CD4-positive, alpha-beta T cell treated with Interleukin-6 for 4 hours (primary cell): ENCODE data around the gene ZNF416.

Experiments used
- DNase-seq: peaks from one replicate; pipeline ENCODE4 v3.0.0-alpha.2; 2020; ENCODE audit warnings: mixed read lengths

ZNF416 gene

GRCh38 chr19:57558525-57558924 lies 20.2 kb downstream of the ZNF416 start:
- DNase-seq = no peak

GRCh38 chr19:57557659-57558058 lies 21.1 kb downstream of the ZNF416 start:
- DNase-seq = no peak

- no peak for DNase-seq
Measured at GRCh38 chr19:57552432-57552831, 26.3 kb downstream of the ZNF416 start.

- no peak for DNase-seq
Measured at GRCh38 chr19:57546513-57546912, 32.2 kb downstream of the ZNF416 start.

DNA sequence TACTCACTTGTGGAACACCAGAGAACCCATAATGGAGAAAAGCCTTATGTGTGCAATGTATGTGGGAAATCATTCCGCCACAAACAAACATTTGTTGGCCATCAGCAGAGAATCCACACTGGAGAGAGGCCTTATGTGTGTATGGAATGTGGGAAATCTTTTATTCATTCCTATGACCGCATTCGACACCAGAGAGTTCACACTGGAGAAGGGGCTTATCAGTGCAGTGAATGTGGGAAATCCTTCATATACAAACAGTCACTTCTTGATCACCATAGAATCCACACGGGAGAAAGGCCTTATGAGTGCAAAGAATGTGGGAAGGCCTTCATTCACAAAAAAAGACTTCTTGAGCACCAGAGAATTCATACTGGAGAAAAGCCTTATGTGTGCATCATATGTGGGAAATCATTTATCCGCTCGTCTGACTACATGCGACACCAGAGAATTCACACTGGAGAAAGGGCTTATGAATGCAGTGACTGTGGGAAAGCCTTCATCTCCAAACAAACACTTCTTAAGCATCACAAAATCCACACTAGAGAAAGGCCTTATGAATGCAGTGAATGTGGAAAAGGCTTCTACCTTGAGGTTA lies 40.7 kb downstream of the ZNF416 start:
- DNase-seq = no peak

GRCh38 chr19:57527136-57527881 lies 51.4 kb downstream of the ZNF416 start, which contains the start of gene ZNF549:
Gene ZNF549, plus strand, starts transcription at chr19:57527356. Its CDS starts 218 bp downstream, at chr19:57527574.
- peak; percentile 89 for DNase-seq
